Psoas muscle (tissue), 8 donors: ENCODE results near the gene EIF4EBP2. TPM values are rescaled to one million over a fixed set of nuclear protein-coding genes. Genes with fewer than 3 reads are reported as not detected.

Experiments
- ATAC-seq, 4 donors: fragments of 200-7000 bp; cut with Tn5 transposase; one replicate each; pipeline ENCODE4 v1.9.1; 2020; ENCODE audit warnings: moderate library complexity in 3 of 4, mild to moderate bottlenecking in 2 of 4
- DNase-seq, 2 donors: peaks; one replicate each; pipeline ENCODE4 v3.0.0-alpha.2; 2020
- H3K27ac ChIP-seq: fragments of 200-600 bp; one replicate; pipeline ENCODE4 v1.8.0; 2022
- H3K27me3 ChIP-seq, 3 donors: fragments of 200-600 bp in 1 of 3; one replicate each; pipeline versions ENCODE4 v1.6.1 to v1.8.0; 2013 to 2022; ENCODE audit warnings: low read length in 2 of 3, mild to moderate bottlenecking in 2 of 3, moderate library complexity in 1 of 3; ENCODE audit not compliant: insufficient read depth in 3 of 3
- H3K36me3 ChIP-seq, 2 donors: fragments of 200-600 bp in 1 of 2; one replicate each; pipeline versions ENCODE4 v1.6.1 to v1.8.0; 2013 to 2022; ENCODE audit warnings: low read depth in 1 of 2, mild to moderate bottlenecking in 1 of 2, moderate library complexity in 1 of 2; ENCODE audit not compliant: insufficient read depth in 1 of 2
- H3K4me1 ChIP-seq: fragments of 200-600 bp; one replicate; pipeline ENCODE4 v1.8.0; 2022
- H3K4me3 ChIP-seq: fragments of 200-600 bp; one replicate; pipeline ENCODE4 v1.8.0; 2022; ENCODE audit warnings: mild to moderate bottlenecking
- H3K9me3 ChIP-seq: fragments of 200-600 bp; one replicate; pipeline ENCODE4 v1.8.0; 2022
- CTCF ChIP-seq: fragments of 200-600 bp; IDR thresholded peaks from one replicate; pipeline ENCODE4 v1.8.0; 2022; ENCODE audit warnings: antibody characterized with exemption
- WGBS, 3 donors: extraction: QIAGEN DNeasy Blood & Tissue Kit; methylation state at CpG; one replicate each; pipeline versions ENCODE4 v1.1.6 to v1.1.7; 2013; 5-methylcytosine and 5-hydroxymethylcytosine counted together
- intact Hi-C, 2 donors: fragments of 100-400 bp; cut with DNase I; formaldehyde crosslinking; loops; one replicate each; pipeline versions ENCODE4 v1.11.0 to v1.14.2; 2022
- polyA plus RNA-seq, 3 donors: library from polyadenylated mRNA; stranded (reverse); fragments of 200-250 nt; gene quantifications; one replicate each; pipeline ENCODE4 v1.2.3, GENCODE V29; 2013
- total RNA-seq, 4 donors: library from RNA; stranded (reverse); fragmentation: NEBNext Ultra II Directional in 2 of 4; extraction: Animal tissue kit (Norgen Biotek cat#: 25700) in 2 of 4; gene quantifications; one replicate each; pipeline versions ENCODE4 v1.2.1 to v1.2.4, GENCODE V29; 2021 to 2023
- donor health status: healthy with polysubstance abuse.
- donor health status: DM: no; HTN: no; CAD: no; lungs with moderate emphysema.
- donor health status: Bipolar disorder and iron deficiency.
- donor health status: healthy.
- donor health status: DM: yes; HTN: yes; CAD: no.
- donor health status: DM: no; HTN: no; CAD: no.
- donor health status: DM: no; HTN: no; CAD: no.
- donor health status: DM: yes; HTN: yes; CAD: no.

The EIF4EBP2 gene
- total and polyA plus RNA-seq, 7 donors: 13.0 to 76.6 (median 49.5) TPM

- no peak overlapping the region for H3K4me3 ChIP-seq
- WGBS, 3 donors: 7 to 11% (median 7%) methylated on average over 4 of the region's 4 CpGs
- H3K27me3 ChIP-seq: no peaks in the 10 kb centered on the region
- TF ChIP-seq CTCF: no peak
- peak; percentile 79 to 92 for DNase-seq
- H3K9me3 ChIP-seq: no peaks in the 10 kb centered on the region
- H3K4me1 ChIP-seq: no peaks in the 10 kb centered on the region
- H3K36me3 ChIP-seq: no peaks in the 10 kb centered on the region
- no peak overlapping the region for H3K27ac ChIP-seq
- intact Hi-C loops: loop anchor here in 1 of 2 donors (5.0 kb wide), 1 partner anchor 295 kb away; no protein-coding TSS in a partner anchor
- ATAC-seq: peak; percentile 47 to 79 (median 60)
These were observed 58.5 kb downstream of the EIF4EBP2 start for GRCh38 chr10:70462349-70462984.

DNA sequence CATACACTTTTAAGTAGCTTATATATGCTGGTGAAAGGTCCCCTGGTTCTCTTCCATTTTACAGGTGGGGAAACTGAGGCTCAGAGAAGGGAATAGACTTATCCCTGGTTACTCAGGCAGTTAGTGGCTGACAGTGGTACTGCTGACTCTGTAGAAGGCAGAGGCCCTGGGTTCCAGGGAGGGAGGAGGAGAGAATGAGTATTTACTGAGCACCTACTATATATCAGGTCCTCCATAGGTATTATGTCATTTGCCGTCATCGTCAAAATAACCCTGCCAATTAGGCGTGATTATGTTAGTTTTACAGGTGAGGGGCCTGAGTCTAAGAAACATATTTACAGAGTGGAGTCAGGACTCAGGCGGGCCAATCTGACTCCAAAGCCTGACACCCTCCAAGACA, 61.3 kb downstream of the EIF4EBP2 start:
- TF ChIP-seq CTCF: no peak
- no peak for ATAC-seq
- Histone ChIP-seq H3K4me1 (peaks cover 8% of the 10 kb centered on the region), H3K9me3 (no peaks in the 10 kb centered on the region), H3K27me3 (no peaks in the 10 kb centered on the region), H3K27ac (no peak overlapping the region), H3K36me3 (no peaks in the 10 kb centered on the region), H3K4me3 (no peak overlapping the region)
- WGBS, 3 donors: 94 to 97% (median 96%) methylated on average over 4 of the region's 4 CpGs
- intact Hi-C loops: no loop called here
- DNase-seq: no peak

- 89 to 96% (median 95%) methylated on average over 2 of the region's 2 CpGs for WGBS, 3 donors
- Histone ChIP-seq H3K9me3 (no peaks in the 10 kb centered on the region), H3K27me3 (no peaks in the 10 kb centered on the region), H3K4me1 (peaks cover 8% of the 10 kb centered on the region), H3K36me3 (no peaks in the 10 kb centered on the region), H3K4me3 (no peak overlapping the region), H3K27ac (no peak overlapping the region)
- intact Hi-C loops: no loop called here
- TF ChIP-seq CTCF: no peak
- no peak for DNase-seq
- no peak for ATAC-seq
These were observed 61.9 kb downstream of the EIF4EBP2 start for GRCh38 chr10:70465832-70466231.

DNA sequence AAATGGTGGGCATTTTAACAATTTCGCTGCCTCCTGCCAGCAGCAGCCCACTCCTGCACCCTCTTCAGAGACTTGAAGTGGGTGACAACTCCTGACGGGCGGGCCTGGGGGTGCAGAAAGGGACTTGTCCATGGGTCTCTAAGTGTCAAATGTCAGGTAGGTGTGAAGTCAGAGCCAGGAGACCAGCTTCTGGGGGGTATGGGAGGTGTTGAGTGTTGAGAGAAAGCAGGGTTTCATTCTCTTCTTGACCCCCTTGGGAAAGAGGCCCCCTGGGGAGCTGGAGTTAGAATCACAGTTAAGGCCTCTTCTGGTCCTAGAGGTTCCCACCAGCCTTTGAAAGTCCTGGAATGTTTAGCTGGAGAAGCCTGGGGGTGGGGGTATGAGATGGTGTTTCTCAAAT, 63.0 kb downstream of the EIF4EBP2 start:
- H3K4me3 ChIP-seq: no peak overlapping the region
- H3K36me3 ChIP-seq: no peaks in the 10 kb centered on the region
- ATAC-seq: no peak
- no peak for DNase-seq
- TF ChIP-seq CTCF: no peak
- H3K27ac ChIP-seq: no peak overlapping the region
- H3K9me3 ChIP-seq: no peaks in the 10 kb centered on the region
- peaks cover 8% of the 10 kb centered on the region for H3K4me1 ChIP-seq
- WGBS, 3 donors: 96 to 100% (median 98%) methylated on average over 3 of the region's 3 CpGs
- intact Hi-C loops: no loop called here
- no peaks in the 10 kb centered on the region for H3K27me3 ChIP-seq
